ENCODE data around the gene EXOC3L4. TPM values are rescaled to one million over a fixed set of nuclear protein-coding genes. Genes with fewer than 3 reads are reported as not detected.

The EXOC3L4 gene
- total RNA-seq, 2 donors from 2014 or later: 0.66 to 1.8 TPM

DNA sequence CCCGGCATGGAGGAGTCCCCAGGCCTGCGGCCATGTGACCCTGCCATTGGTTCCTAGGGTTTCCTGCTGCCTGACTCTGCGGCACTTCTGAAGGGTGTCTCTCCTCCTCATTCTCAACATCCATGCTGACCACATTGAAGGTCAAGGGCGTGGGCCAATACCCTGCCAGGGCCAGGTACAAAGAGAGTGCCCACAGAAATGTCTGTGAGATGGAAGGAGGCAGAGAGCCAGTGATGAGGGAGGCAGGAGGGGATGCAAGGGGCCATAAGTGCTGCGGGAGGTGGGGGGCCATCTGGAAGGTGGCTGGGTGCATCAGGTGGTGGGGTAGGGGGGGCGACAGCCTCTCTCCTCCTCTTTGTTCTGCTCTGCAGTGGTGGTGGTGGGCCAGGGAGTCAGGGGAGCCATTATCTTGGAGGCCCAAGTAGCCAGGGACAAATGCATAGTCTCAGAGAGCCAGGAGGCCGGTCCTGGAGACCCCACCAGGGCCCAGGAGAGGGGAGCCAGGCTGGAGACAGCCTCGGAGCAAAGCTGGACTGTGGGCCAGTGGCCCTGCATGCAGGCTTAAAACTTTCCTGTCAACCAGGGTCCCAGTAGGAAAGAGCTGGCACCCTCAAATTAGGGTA, 24.2 kb upstream of the EXOC3L4 start:
- ATAC-seq (no peak), DNase-seq (no peak)
- Histone ChIP-seq H3K36me3 (replicated peaks in 1 of 2; ENCODE audit: insufficient read depth in 1 of 2, low read depth in 2 of 2) (no peaks in the 10 kb centered on the region), H3K9me3 (no peaks in the 10 kb centered on the region), H3K4me3 (no peak overlapping the region), H3K4me1 (peaks cover 27% of the 10 kb centered on the region), H3K27me3 (no peaks in the 10 kb centered on the region), H3K27ac (no peak overlapping the region)
- WGBS, 2 donors: 77% methylated on average over 5 to 7 of the region's 8 CpGs
- TF ChIP-seq POLR2A (IDR thresholded peaks at IDR 0.05): no peak
- TF ChIP-seq, protein P1, sequence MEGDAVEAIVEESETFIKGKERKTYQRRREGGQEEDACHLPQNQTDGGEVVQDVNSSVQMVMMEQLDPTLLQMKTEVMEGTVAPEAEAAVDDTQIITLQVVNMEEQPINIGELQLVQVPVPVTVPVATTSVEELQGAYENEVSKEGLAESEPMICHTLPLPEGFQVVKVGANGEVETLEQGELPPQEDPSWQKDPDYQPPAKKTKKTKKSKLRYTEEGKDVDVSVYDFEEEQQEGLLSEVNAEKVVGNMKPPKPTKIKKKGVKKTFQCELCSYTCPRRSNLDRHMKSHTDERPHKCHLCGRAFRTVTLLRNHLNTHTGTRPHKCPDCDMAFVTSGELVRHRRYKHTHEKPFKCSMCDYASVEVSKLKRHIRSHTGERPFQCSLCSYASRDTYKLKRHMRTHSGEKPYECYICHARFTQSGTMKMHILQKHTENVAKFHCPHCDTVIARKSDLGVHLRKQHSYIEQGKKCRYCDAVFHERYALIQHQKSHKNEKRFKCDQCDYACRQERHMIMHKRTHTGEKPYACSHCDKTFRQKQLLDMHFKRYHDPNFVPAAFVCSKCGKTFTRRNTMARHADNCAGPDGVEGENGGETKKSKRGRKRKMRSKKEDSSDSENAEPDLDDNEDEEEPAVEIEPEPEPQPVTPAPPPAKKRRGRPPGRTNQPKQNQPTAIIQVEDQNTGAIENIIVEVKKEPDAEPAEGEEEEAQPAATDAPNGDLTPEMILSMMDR (IDR thresholded peaks at IDR 0.05): no peak
- intact Hi-C loops (cut with DNase I): loop anchor here (10.0 kb wide), 1 partner anchor 224 kb away; no protein-coding TSS in a partner anchor

DNA sequence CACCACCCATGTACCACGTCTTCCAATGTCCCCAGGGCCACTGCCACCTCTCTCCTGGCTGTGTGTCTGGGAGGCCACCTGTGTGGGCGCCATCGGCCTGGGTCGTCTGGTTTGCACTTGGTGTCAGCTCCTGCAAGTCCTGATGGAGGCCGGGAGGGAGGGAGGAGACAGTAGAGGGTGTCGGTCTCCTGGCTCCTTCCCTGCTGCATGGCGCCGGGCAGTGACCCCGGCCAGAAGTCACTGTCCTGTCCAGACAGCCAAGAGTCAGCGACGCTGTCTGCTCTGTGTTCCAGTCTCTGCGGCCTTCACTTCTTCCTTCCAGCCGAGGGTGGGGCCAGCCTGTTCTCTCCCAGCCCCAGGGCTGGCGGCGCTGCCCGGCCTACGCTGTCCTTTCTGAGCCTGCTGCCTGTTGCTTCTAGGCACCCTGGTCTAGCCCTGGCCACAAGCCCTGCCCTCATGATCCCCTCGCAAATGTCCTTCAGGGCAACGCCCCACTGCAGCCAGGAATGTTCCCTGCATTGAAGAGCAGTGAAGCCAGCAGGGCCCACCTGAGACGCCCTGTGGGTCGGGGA, 23.5 kb upstream of the EXOC3L4 start:
- Histone ChIP-seq H3K4me3 (no peak overlapping the region), H3K9me3 (no peaks in the 10 kb centered on the region), H3K4me1 (peaks cover 33% of the 10 kb centered on the region), H3K27me3 (no peaks in the 10 kb centered on the region), H3K36me3 (replicated peaks in 1 of 2; ENCODE audit: insufficient read depth in 1 of 2, low read depth in 2 of 2) (no peaks in the 10 kb centered on the region), H3K27ac (no peak overlapping the region)
- DNase-seq: no peak
- TF ChIP-seq, protein P1 (IDR thresholded peaks at IDR 0.05): no peak
- no peak for TF ChIP-seq POLR2A (IDR thresholded peaks at IDR 0.05)
- ATAC-seq: no peak
- WGBS, 2 donors: 76 to 80% methylated on average over 3 to 21 of the region's 21 CpGs
- intact Hi-C loops (cut with DNase I): loop anchor here (10.0 kb wide), 1 partner anchor 224 kb away; no protein-coding TSS in a partner anchor

DNA sequence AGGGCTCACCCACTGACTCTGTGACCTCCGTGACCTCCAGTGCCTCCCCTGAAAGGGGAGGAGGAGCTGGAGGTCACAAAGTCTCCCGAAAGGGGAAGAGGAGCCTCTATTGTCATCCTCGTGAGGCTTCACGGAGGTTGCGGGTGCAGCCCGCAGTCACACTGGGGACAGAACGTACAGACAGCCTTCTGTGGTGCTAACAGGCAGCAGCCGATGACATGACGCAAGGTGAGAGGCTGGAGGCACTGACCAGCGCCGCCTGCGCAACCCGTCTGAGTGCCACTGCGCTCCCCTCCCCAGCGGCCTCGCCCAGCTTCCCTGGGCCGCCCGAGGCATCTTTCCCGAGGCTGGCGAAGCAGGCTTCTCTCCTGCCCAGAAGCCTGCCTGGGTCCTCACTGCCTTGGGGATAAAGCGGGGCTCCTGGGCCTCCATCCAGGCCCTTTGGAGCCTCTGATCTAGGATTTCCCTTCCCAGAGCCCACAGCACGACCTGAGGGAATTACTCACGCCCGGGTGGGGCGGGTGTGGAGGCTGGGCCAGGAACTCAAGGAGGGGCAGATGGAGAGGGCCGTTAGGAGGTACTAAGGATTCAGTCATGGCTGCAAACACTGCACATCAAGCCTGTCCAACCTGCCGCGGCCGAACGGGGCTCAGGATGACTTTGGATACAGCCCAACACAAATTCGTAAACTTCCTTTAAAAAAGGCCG, 22.8 kb upstream of the EXOC3L4 start:
- Histone ChIP-seq H3K27me3 (no peaks in the 10 kb centered on the region), H3K36me3 (replicated peaks in 1 of 2; ENCODE audit: insufficient read depth in 1 of 2, low read depth in 2 of 2) (no peaks in the 10 kb centered on the region), H3K4me1 (peaks cover 36% of the 10 kb centered on the region), H3K4me3 (no peak overlapping the region), H3K27ac (no peak overlapping the region), H3K9me3 (no peaks in the 10 kb centered on the region)
- WGBS, 2 donors: 69 to 80% methylated on average over 19 to 32 of the region's 32 CpGs
- ATAC-seq (no peak), DNase-seq (no peak)
- no peak for TF ChIP-seq POLR2A (IDR thresholded peaks at IDR 0.05)
- TF ChIP-seq, protein P1 (IDR thresholded peaks at IDR 0.05): no peak
- intact Hi-C loops (cut with DNase I): loop anchor here (10.0 kb wide), 1 partner anchor 223 kb away; no protein-coding TSS in a partner anchor

DNA sequence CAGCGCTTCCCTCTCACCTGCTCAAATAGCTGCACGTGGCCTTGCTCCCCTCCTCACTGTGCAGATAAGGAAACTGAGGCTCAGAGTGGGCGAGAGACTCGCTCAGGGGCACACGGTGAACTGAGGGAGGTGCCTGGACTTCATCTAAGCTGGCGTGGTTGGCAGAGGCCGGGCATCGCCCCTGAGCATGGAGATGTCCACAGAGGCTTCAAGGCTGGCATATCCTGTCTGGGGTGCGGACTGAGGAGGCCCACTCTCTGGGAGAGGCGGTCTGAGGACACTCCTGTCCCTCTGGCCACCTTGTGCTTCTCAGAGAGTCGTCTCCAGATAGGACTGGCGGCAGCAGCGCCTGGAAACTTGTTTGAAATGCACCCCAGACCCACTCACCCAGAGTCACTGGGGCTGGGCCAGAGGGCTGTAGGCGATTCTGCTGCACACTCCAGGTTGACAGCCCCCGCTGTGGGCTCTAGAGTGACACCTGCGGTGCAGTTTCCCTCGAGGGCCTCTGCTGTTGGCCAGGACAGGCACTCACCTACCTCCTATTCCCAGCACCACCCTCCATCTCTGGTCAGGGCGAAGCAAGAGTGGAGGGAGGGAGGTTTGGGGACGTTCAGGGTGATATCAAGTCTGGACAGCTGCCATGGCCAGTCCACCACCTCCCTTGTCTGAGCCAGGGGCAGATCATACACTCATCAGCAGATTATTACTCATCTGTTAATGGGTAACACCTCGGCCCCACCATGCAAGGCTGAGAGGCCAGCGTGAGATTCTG, 21.7 kb upstream of the EXOC3L4 start:
- ATAC-seq: peak; percentile 47
- TF ChIP-seq, protein P1 (IDR thresholded peaks at IDR 0.05): peak in 1 of 7 experiments; percentile 9
- peak in 1 of 3 donors; percentile 8 for TF ChIP-seq POLR2A (IDR thresholded peaks at IDR 0.05)
- H3K4me3 ChIP-seq: no peak overlapping the region

More for the DNA sequence above, 21.7 kb upstream of the EXOC3L4 start:
- WGBS, 2 donors: 59 to 67% methylated on average over 14 to 20 of the region's 21 CpGs
- intact Hi-C loops (cut with DNase I): loop anchor here (10.0 kb wide), 1 partner anchor 222 kb away; no protein-coding TSS in a partner anchor
- DNase-seq: peak; percentile 32 to 77 (median 56)
- H3K27me3 ChIP-seq: no peaks in the 10 kb centered on the region
- H3K4me1 ChIP-seq: peaks cover 36% of the 10 kb centered on the region
- H3K9me3 ChIP-seq: no peaks in the 10 kb centered on the region
- no peaks in the 10 kb centered on the region for H3K36me3 ChIP-seq (replicated peaks in 1 of 2; ENCODE audit: insufficient read depth in 1 of 2, low read depth in 2 of 2)
- peak overlapping the region in 3 of 4 donors; percentile 30 to 70 (median 64) for H3K27ac ChIP-seq

Measured in body of pancreas (tissue), 4 donors.